HT1080 (cell line): Measurements from ENCODE around the gene ARL2BP. TPM values are rescaled to one million over a fixed set of nuclear protein-coding genes. Genes with fewer than 3 reads are reported as not detected.

ENCODE experiments used
- DNase-seq: peaks from one replicate; pipeline ENCODE4 v3.0.0-alpha.2; 2015; ENCODE audit warnings: low read depth
- total RNA-seq: library from RNA; depleted of rRNA; stranded (reverse); fragments of >200 nt; shearing (Covaris generic); gene quantifications from 2 replicates; pipeline ENCODE4 v1.2.3, GENCODE V29; 2014

The ARL2BP gene
- total RNA-seq, 1 experiment from 2014 or later = 70.5 TPM

DNA sequence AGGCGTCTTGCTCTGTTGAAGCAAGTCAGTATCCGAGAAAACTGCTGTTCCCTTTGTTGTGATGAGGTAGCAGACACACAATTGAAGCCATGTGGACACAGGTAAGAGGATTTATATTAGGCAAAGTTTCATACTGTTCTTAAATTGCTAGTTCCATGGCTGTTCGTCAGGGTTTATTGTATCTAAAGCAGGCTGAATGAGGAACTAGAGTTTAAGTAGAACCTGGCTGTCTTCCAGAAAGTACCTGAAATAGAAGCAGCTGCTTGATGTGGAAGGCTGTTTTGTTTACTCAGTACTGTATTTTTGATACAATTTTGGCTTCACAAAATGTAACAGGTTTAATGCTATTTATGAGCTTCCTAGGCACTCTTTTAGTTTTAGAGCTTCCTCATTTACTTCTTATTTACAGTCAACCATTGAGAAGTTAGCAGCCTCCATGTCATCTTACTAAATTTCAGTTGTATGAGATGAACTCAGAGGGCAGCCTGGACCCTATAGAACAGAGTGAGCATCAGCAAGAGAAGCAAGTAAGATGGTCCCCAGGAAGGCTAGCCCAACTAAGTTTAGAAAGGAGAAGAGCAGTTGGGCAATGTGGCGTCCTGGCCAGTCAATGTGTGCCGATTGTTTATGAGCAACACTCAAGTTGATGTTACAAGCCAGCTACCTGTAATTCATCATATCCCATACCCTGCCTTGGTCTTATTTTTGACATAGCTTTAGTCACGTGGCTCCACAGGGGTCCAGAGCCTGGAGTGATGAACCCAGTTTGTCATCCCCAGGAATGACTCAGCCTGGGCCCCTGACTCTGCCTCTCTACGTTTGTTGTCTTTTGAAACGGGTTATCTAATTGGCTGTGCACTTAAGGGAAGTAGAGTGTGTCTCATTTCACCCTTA lies 9.7 kb upstream of the ARL2BP start:
- DNase-seq = peak; percentile 89

- DNase-seq = no peak
Observed at GRCh38 chr16:57236022-57236350, 9.1 kb upstream of the ARL2BP start.

DNA sequence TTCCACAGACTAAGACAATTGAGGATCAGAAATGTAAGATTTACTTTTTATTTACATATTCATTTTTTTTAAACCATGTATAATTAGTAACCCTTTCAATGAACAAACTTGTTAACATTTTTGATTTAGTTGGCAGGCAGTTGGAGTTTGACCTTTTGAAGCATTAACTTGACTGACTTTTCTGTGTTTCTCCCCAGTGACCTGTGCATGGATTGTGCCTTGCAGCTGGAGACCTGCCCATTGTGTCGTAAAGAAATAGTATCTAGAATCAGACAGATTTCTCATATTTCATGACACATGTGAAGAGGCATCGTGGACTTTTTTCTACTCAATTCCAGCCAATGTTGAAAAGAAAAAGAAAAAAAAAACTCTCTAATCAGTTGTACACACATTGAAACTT lies 6.4 kb upstream of the ARL2BP start:
- no peak for DNase-seq

- no peak for DNase-seq
Observed at GRCh38 chr16:57239107-57239506, 6.0 kb upstream of the ARL2BP start.

GRCh38 chr16:57240851-57241250 lies 4.2 kb upstream of the ARL2BP start:
- DNase-seq = no peak

DNA sequence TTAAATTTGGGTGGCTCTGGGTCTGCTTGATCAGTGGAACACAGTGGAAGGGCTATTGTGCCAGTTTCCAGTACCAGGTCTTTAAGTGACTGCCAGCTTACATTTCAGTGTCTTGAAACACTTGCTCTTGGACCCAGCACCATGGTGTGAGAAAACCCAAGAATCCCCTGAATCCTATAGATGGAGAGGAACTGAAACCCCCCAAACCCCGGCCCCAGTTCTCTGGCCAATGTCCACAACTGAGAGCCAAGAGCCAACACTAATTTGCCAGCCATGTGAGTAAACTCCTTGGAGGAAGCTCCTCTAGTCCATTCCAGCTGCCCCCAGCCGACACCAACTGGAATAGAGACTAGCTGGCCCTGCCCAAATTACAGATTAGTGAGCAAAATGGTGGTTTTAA lies 2.4 kb upstream of the ARL2BP start:
- no peak for DNase-seq

DNA sequence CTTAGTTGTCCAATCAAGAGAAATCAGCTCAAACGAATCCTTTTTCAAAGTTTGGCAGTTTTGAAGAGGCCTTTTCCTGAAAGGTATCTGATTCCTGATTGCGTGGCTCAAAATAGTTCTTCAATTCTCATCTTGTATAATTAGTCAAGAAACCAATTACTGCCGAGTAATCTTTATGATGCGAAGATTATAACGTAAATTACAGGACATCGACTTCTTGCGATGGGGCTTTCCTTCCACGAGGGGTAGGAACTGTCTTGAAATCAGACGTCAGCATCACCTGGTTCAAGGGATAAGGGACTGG lies 644 bp upstream of the ARL2BP start:
- DNase-seq = no peak

DNA sequence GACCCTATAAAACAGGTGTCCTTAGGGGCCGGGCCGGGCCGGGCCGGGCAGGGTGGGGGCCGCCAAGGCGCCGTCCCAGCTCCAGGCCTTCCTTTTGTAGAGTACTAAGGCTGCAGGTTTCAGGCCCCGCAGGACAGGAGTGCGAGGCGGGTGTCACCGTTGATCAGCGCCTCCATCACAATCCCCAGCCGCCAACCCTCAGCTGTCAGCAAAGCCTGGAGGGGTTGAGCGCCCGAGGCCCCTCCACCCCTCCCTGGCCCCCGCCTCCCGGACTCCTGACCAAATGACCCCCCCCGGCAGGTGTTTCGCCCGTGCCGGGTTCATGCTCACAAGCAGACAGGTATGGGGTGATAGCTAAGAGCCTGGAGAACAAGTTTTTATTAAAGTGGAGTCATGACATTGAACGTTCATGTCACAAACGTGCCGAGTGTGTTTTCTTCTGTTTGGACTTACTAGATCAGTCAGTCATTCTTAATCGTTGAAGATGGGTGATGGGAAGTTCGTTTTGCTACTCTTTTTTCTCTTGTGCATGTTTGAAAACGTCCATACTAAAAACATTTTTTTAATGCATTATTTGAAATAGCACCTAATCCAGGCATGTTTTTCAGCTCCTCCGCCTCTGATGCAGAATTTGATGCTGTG lies 534 bp downstream of the ARL2BP start:
- no peak for DNase-seq

GRCh38 chr16:57251352-57251751 lies 6.3 kb downstream of the ARL2BP start:
- DNase-seq = no peak

DNA sequence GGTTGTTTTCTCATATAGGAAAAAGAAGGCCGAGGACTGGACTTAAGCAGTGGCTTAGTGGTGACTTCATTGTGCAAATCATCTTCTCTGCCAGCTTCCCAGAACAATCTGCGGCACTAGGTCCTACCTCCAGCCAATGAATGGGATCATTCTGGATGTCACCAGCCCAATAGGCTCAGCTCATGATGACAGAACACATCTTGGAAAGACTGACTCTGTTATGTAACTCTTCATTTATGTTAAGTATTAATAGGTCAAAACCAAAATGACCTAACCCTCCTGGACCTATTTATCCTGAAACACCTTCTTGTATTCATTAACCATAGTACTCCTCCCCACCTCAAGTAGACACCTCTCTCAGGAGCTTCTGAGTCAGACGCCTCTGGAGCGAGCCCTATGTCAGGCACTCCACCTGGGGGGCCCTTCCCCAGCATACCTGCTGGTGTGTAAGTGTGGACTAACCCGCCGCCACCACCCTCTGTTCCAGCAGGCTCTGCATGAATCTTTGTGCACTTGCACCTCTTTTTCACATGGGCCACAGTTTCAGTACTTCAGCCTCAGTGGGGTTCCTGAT lies 7.2 kb downstream of the ARL2BP start:
- DNase-seq = no peak

DNA sequence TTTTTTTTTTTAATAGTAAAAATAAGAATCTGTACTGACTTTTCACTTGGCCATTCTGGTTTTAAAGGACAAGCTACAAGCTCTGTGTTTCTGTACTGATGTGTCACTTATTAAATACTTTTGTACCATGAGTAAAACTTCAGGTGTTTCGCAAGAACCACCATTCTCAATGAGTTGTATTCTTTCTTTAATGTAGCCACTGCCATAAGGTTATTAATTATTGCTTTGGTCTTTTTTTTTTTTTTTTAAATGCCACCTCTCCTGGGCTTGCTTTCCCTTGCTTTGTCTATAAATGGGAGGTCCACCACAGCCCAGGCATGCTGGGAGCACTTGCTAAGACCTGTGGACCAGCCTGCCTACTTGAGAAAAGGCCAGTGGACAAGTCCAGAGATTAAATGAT lies 8.4 kb downstream of the ARL2BP start:
- no peak for DNase-seq

- DNase-seq = no peak
Observed at GRCh38 chr16:57255686-57256415, 10.8 kb downstream of the ARL2BP start.

GRCh38 chr16:57256601-57257395 lies 11.7 kb downstream of the ARL2BP start:
- DNase-seq = no peak

GRCh38 chr16:57257455-57258070 lies 12.5 kb downstream of the ARL2BP start:
- no peak for DNase-seq

DNA sequence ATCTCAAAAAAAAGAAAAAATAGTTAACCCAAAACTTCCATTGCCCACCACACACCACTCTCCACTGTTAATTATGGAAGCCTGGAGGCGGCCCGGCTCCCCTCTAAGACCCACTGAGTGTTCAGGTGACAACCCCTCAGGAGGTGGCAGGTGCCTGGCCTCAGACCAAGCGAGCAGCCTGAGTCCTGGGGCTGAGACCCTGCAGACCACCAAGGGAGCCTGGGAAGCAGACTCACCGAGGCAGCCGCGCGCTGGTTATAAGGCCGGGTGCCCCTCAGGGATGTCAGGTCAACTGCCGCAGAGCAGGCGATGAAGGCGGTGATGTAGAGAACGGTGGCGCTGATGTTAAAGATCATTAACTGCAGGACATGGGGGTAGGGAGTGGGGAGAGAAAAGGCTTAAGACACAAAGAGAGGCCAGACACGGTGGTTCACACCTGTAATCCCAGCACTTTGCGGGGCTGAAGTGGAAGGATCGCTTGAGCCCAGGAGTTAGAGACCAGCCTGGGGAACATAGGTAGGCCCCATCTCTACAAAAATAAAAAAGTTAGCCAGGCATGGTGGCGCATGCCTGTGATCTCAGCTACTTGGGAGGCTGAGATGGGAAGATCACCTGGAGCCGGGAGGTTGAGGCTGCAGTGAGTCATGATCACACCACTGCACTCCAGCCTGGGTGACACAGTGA lies 13.3 kb downstream of the ARL2BP start:
- peak; percentile 45 for DNase-seq

DNA sequence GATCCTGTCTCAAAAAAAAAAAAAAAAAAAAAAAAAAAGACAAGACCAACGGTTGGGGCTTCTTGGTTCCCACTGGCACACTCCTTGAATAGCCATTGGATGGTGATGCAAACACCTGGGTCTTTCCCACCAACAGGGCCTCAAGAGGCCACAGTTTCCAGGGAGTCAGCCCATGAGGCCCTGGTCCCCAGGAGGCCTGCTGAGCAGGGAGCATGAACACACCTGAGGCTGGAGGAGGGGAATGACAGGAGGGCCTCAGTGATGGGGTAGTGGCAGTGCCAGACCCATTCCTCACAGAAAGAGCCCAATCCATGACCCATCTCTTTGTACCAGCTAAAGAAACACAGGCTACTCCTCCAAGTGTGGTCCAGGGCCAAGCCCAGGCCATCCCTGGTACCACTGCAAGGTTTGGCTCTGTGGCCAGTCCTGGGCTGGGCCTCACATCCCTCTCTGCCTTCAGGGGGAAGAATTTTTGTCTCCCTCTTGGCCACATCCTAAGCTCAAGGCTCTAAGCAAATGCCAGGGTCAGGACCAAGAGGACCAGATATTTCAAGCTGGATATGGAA lies 13.9 kb downstream of the ARL2BP start:
- DNase-seq = no peak

DNA sequence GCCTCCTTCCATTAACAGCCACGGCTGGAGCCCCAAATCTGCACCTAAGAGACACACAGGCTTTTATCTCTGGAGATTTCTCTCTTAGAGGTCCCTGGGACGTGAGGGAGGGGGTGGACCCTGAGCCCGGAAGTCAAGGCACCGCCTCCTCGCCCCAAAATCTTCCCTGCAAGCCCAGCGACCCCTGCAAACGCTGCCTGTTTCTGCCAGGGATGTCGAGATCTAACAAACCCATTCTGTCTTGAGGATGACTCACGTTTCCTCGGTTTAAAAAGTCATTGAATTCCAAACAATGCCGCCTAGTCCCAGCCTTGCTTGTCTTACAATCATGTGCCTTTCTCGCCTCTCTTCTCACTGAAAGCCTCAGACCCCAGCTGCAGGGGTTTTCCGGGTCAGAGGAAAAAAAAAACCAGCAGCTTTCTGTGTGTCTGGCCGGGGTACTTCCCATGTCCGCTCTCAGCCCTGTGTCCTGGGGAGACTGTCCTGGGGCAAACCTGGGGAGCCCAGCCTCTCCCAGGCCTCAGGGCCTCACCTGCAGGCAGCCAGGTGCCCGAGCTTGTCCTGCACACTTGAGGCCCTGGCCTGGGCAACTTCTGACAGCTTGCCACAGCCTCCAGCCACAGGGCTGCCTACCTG lies 15.4 kb downstream of the ARL2BP start:
- DNase-seq = peak; percentile 95

- DNase-seq = no peak
Observed at GRCh38 chr16:57261806-57262205, 16.7 kb downstream of the ARL2BP start.

DNA sequence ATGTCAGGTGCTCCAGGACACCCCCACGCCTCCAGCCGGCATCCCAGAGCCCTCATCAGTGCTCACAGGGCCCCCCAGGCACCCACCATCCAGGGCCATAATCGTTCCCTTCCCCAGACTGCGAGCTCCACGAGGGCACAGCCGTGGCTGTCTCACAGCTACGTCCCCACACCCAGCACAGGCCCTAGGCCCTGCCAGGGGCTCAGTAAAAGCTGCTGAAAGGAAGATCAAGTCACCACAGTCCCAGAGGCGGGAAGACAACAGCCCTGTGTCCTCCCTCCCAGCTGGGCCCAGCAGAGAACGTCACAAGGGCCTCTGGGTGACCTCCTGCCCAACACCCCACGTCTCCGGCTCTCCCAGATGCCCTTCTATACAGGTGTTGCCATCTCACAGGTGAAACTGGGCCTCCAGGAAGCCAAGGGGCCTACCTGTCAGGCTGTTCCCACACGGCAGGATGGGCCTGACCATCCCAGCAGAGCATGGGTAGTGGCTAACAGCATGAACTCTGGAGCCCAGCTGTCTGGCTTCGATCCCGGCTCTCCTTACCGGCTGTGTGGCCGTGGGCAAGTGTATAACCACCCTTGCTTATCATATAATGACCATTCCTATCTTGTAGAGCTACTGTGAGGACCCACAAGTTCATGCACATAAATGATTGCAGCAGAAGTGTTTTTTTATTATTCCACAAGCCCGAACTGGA lies 17.9 kb downstream of the ARL2BP start:
- no peak for DNase-seq
